ENCODE results near the gene GAS2.

DNA sequence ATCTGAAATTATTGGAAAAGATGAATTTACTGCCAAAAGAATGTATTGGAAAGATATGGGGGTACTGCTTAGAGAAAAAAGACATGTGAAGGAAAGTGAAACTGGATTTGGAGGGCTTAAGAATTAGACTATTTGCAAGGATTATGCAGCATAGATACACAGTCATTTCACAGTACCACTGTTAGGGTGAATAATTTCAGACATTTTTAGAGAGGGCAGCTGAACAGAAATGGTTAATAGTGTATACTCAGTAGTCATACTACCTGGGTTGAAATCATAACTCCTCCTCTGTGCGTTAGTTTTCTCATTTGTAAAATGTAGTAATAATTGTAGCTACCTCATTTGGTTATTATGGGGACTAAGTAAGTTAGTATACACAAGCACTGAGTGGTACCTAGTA is 33.0 kb downstream of the GAS2 start:
- TF ChIP-seq POLR2AphosphoS5 (IDR thresholded peaks at IDR 0.05; ENCODE audit: low read depth, low read length) (no peak), SIN3A (IDR thresholded peaks at IDR 0.05; ENCODE audit: borderline replicate concordance, insufficient read depth, low read length) (no peak)

Measured in PFSK-1 (cell line).